Left lung (tissue), 10 donors: ENCODE data around the gene SAPCD1. TPM values are rescaled to one million over a fixed set of nuclear protein-coding genes. Genes with fewer than 3 reads are reported as not detected.

Experiments
- ATAC-seq: fragments of 200-7000 bp; cut with Tn5 transposase; one replicate; pipeline ENCODE4 v1.9.1; 2020; ENCODE audit warnings: moderate library complexity
- DNase-seq, 4 donors: peaks; one replicate each; pipeline ENCODE4 v3.0.0-alpha.2; 2013 to 2020
- H3K27ac ChIP-seq, 2 donors: fragments of 200-600 bp; sonication (generic) in 1 of 2; one replicate each; pipeline versions ENCODE4 v1.5.0 to v1.8.0; 2020 to 2021
- H3K27me3 ChIP-seq, 2 donors: fragments of 200-600 bp; sonication (generic) in 1 of 2; one replicate each; pipeline versions ENCODE4 v1.5.0 to v1.8.0; 2020 to 2021
- H3K36me3 ChIP-seq, 2 donors: fragments of 200-600 bp; sonication (generic) in 1 of 2; one replicate each; pipeline versions ENCODE4 v1.5.0 to v1.8.0; 2020 to 2021
- H3K4me1 ChIP-seq, 2 donors: fragments of 200-600 bp; one replicate each; pipeline ENCODE4 v1.8.0; 2021
- H3K4me3 ChIP-seq, 2 donors: fragments of 200-600 bp; sonication (generic) in 1 of 2; one replicate each; pipeline versions ENCODE4 v1.5.0 to v1.8.0; 2020 to 2021; ENCODE audit warnings: mild to moderate bottlenecking in 1 of 2
- H3K9me3 ChIP-seq, 2 donors: fragments of 200-600 bp; sonication (generic) in 1 of 2; one replicate each; pipeline versions ENCODE4 v1.5.0 to v1.8.0; 2020 to 2021
- CTCF ChIP-seq, 2 donors: fragments of 200-600 bp; sonication (generic) in 1 of 2; IDR thresholded peaks; one replicate each; pipeline versions ENCODE4 v1.5.0 to v1.8.0; 2021; ENCODE audit warnings: antibody characterized with exemption in 2 of 2
- intact Hi-C, 2 donors: fragments of 100-400 bp; cut with DNase I; formaldehyde crosslinking; loops; one replicate each; pipeline versions ENCODE4 v1.11.2 to v1.14.2; 2022
- polyA plus RNA-seq, 6 donors: library from polyadenylated mRNA; unstranded; fragments of 120-200 nt; gene quantifications; one replicate each; pipeline ENCODE4 v1.2.1, GENCODE V29; 2013; ENCODE audit not compliant: insufficient read length in 6 of 6
- total RNA-seq, 2 donors: library from RNA; stranded (reverse); fragmentation: NEBNext Ultra II Directional; extraction: Animal tissue kit (Norgen Biotek cat#: 25700); gene quantifications; one replicate each; pipeline ENCODE4 v1.2.1, GENCODE V29; 2021
- donor health status: DM: no; HTN: yes; CAD: no.
- donor health status: DM: no; HTN: no; CAD: no.

SAPCD1 gene
- total and polyA plus RNA-seq, 8 donors: 1.3 to 11.1 (median 7.4) TPM

- DNase-seq (no peak), ATAC-seq (no peak)
- intact Hi-C loops: no loop called here
- no peak for TF ChIP-seq CTCF (IDR thresholded peaks at IDR 0.05)
- Histone ChIP-seq H3K36me3 (peaks cover 0 to 24% of the 10 kb centered on the region in 2 donors), H3K27me3 (no peaks in the 10 kb centered on the region), H3K9me3 (no peaks in the 10 kb centered on the region), H3K4me3 (no peak overlapping the region), H3K27ac (no peak overlapping the region), H3K4me1 (peaks cover 11 to 18% of the 10 kb centered on the region in 2 donors)
Observed at GRCh38 chr6:31722173-31722572, 40.3 kb upstream of the SAPCD1 start.

- no peak for DNase-seq
- Histone ChIP-seq H3K36me3 (peaks cover 0 to 28% of the 10 kb centered on the region in 2 donors), H3K9me3 (no peaks in the 10 kb centered on the region), H3K4me1 (peaks cover 17 to 31% of the 10 kb centered on the region in 2 donors), H3K27me3 (no peaks in the 10 kb centered on the region), H3K27ac (no peak within 1 kb of the TSS), H3K4me3 (no peak within 1 kb of the TSS)
- intact Hi-C loops: no loop called here
- ATAC-seq: no peak
- TF ChIP-seq CTCF (IDR thresholded peaks at IDR 0.05): no peak
Observed at GRCh38 chr6:31723245-31723979, 39.0 kb upstream of the SAPCD1 start, which contains the start of gene MPIG6B. Gene MPIG6B (plus strand): TSS chr6:31723373. CDS start chr6:31723384, 11 bp downstream.

GRCh38 chr6:31723980-31724691 lies 38.3 kb upstream of the SAPCD1 start:
- Histone ChIP-seq H3K27me3 (no peaks in the 10 kb centered on the region), H3K9me3 (no peaks in the 10 kb centered on the region), H3K4me3 (no peak overlapping the region), H3K36me3 (peaks cover 0 to 28% of the 10 kb centered on the region in 2 donors), H3K27ac (no peak overlapping the region), H3K4me1 (peaks cover 21 to 38% of the 10 kb centered on the region in 2 donors)
- intact Hi-C loops: no loop called here
- TF ChIP-seq CTCF (IDR thresholded peaks at IDR 0.05): no peak
- ATAC-seq: no peak
- DNase-seq: no peak

GRCh38 chr6:31725502-31726350 lies 36.7 kb upstream of the SAPCD1 start:
- no peaks in the 10 kb centered on the region for H3K27me3 ChIP-seq
- ATAC-seq (no peak), DNase-seq (peak in 1 of 4 donors; percentile 48)
- no peaks in the 10 kb centered on the region for H3K9me3 ChIP-seq
- no peak for TF ChIP-seq CTCF (IDR thresholded peaks at IDR 0.05)
- peaks cover 24 to 47% of the 10 kb centered on the region in 2 donors for H3K4me1 ChIP-seq
- intact Hi-C loops: no loop called here
- peaks cover 0 to 35% of the 10 kb centered on the region in 2 donors for H3K36me3 ChIP-seq
- H3K27ac ChIP-seq: peak overlapping the region in 1 of 2 donors; percentile 97
- no peak overlapping the region for H3K4me3 ChIP-seq
